Measurements from ENCODE around the gene SRGAP3.

Gene SRGAP3

GRCh38 chr3:9205345-9206143 is 43.9 kb downstream of the SRGAP3 start:
- H3K9me3 ChIP-seq: no peaks in the 10 kb centered on the region
- no peak overlapping the region for H3K27ac ChIP-seq
- no peaks in the 10 kb centered on the region for H3K36me3 ChIP-seq
- H3K4me1 ChIP-seq (ENCODE audit: control insufficient read depth in 1 of 2, insufficient read depth in 1 of 2, low read depth in 1 of 2, low read length in 1 of 2): no peaks in the 10 kb centered on the region
- H3K4me3 ChIP-seq (ENCODE audit: low read depth in 1 of 2, low read length in 1 of 2): no peak overlapping the region
- no peaks in the 10 kb centered on the region for H3K27me3 ChIP-seq
- TF ChIP-seq CTCF (IDR thresholded peaks at IDR 0.05): no peak

GRCh38 chr3:9204253-9204992 is 45.0 kb downstream of the SRGAP3 start:
- H3K9me3 ChIP-seq: no peaks in the 10 kb centered on the region
- H3K4me3 ChIP-seq (ENCODE audit: low read depth in 1 of 2, low read length in 1 of 2): no peak overlapping the region
- no peak overlapping the region for H3K27ac ChIP-seq
- no peaks in the 10 kb centered on the region for H3K36me3 ChIP-seq
- H3K27me3 ChIP-seq: no peaks in the 10 kb centered on the region
- H3K4me1 ChIP-seq (ENCODE audit: control insufficient read depth in 1 of 2, insufficient read depth in 1 of 2, low read depth in 1 of 2, low read length in 1 of 2): no peaks in the 10 kb centered on the region
- no peak for TF ChIP-seq CTCF (IDR thresholded peaks at IDR 0.05)

GRCh38 chr3:9203317-9203716 is 46.1 kb downstream of the SRGAP3 start:
- Histone ChIP-seq H3K4me1 (ENCODE audit: control insufficient read depth in 1 of 2, insufficient read depth in 1 of 2, low read depth in 1 of 2, low read length in 1 of 2) (no peaks in the 10 kb centered on the region), H3K27me3 (no peaks in the 10 kb centered on the region), H3K36me3 (no peaks in the 10 kb centered on the region), H3K9me3 (no peaks in the 10 kb centered on the region), H3K27ac (no peak overlapping the region), H3K4me3 (ENCODE audit: low read depth in 1 of 2, low read length in 1 of 2) (no peak overlapping the region)
- TF ChIP-seq CTCF (IDR thresholded peaks at IDR 0.05): no peak

GRCh38 chr3:9202546-9202945 is 46.9 kb downstream of the SRGAP3 start:
- H3K9me3 ChIP-seq: no peaks in the 10 kb centered on the region
- no peak overlapping the region for H3K4me3 ChIP-seq (ENCODE audit: low read depth in 1 of 2, low read length in 1 of 2)
- H3K4me1 ChIP-seq (ENCODE audit: control insufficient read depth in 1 of 2, insufficient read depth in 1 of 2, low read depth in 1 of 2, low read length in 1 of 2): no peaks in the 10 kb centered on the region
- H3K27me3 ChIP-seq: no peaks in the 10 kb centered on the region
- TF ChIP-seq CTCF (IDR thresholded peaks at IDR 0.05): no peak
- no peak overlapping the region for H3K27ac ChIP-seq
- no peaks in the 10 kb centered on the region for H3K36me3 ChIP-seq

- no peak overlapping the region for H3K27ac ChIP-seq
- H3K36me3 ChIP-seq: no peaks in the 10 kb centered on the region
- no peaks in the 10 kb centered on the region for H3K9me3 ChIP-seq
- H3K4me3 ChIP-seq (ENCODE audit: low read depth in 1 of 2, low read length in 1 of 2): no peak overlapping the region
- H3K27me3 ChIP-seq: no peaks in the 10 kb centered on the region
- H3K4me1 ChIP-seq (ENCODE audit: control insufficient read depth in 1 of 2, insufficient read depth in 1 of 2, low read depth in 1 of 2, low read length in 1 of 2): no peaks in the 10 kb centered on the region
- no peak for TF ChIP-seq CTCF (IDR thresholded peaks at IDR 0.05)
These were observed 47.5 kb downstream of the SRGAP3 start for GRCh38 chr3:9201955-9202354.
